HepG2 (cell line): ENCODE results near the gene NECTIN2. TPM values are rescaled to one million over a fixed set of nuclear protein-coding genes. Genes with fewer than 3 reads are reported as not detected.
A peak's percentile ranks its signal among the peaks of the same experiment; 100 is the strongest.

Source experiments
- ARID4A ChIP-seq: sonication (generic); formaldehyde crosslinking; IDR thresholded peaks from 2 replicates; pipeline ENCODE4 v1.5.0; 2020; ENCODE audit warnings: mild to moderate bottlenecking, missing genetic modification reagents, borderline replicate concordance
- BHLHE40 ChIP-seq: IDR thresholded peaks from 2 replicates; pipeline ENCODE4 v1.6.1; 2011; ENCODE audit warnings: low read length, improper control_type of control experiment
- CREB1 ChIP-seq, 2 experiments: fragments of 450-650 bp in 1 of 2; IDR thresholded peaks; 2 replicates each; pipeline ENCODE4 v1.6.1; 2016 to 2017; ENCODE audit warnings: control low read depth in 1 of 2, mild to moderate bottlenecking in 1 of 2, missing compliant biosample characterization in 1 of 2, missing genetic modification characterization in 1 of 2
- CTCF ChIP-seq: sonication (generic); formaldehyde crosslinking; IDR thresholded peaks from 2 replicates; pipeline ENCODE4 v1.5.0; 2020; ENCODE audit warnings: mild to moderate bottlenecking, missing genetic modification reagents, moderate library complexity
- ELF3 ChIP-seq: IDR thresholded peaks from 2 replicates; pipeline ENCODE4 v1.6.1; 2016; ENCODE audit warnings: missing genetic modification reagents, missing compliant biosample characterization
- ETV5 ChIP-seq: IDR thresholded peaks from 2 replicates; pipeline ENCODE4 v1.6.1; 2018; ENCODE audit warnings: missing biosample characterization, missing genetic modification reagents, inconsistent platforms, borderline replicate concordance
- HIVEP1 ChIP-seq: sonication (generic); formaldehyde crosslinking; IDR thresholded peaks from 2 replicates; pipeline ENCODE4 v1.4.0; 2020; ENCODE audit warnings: mild to moderate bottlenecking, missing genetic modification reagents
- HMG20A ChIP-seq: IDR thresholded peaks from 2 replicates; pipeline ENCODE4 v1.6.1; 2016; ENCODE audit warnings: borderline replicate concordance
- NCOR1 ChIP-seq: fragments of 200-600 bp; sonication (generic); IDR thresholded peaks from 2 replicates; pipeline ENCODE4 v1.7.0; 2017; ENCODE audit warnings: antibody characterized with exemption, low read length, borderline replicate concordance
- NFE2 ChIP-seq: sonication (generic); formaldehyde crosslinking; IDR thresholded peaks from 2 replicates; pipeline ENCODE4 v1.4.0; 2020; ENCODE audit warnings: missing genetic modification reagents
- PITX1 ChIP-seq: sonication (generic); formaldehyde crosslinking; IDR thresholded peaks from 2 replicates; pipeline ENCODE4 v1.5.1; 2020; ENCODE audit warnings: mild to moderate bottlenecking, missing genetic modification reagents
- SMAD9 ChIP-seq: sonication (generic); formaldehyde crosslinking; IDR thresholded peaks from 2 replicates; pipeline ENCODE4 v1.5.1; 2020; ENCODE audit warnings: mild to moderate bottlenecking, missing genetic modification reagents
- SRSF9 ChIP-seq: fragments of 200-400 bp; formaldehyde crosslinking; IDR thresholded peaks from 2 replicates; pipeline ENCODE4 v1.6.1; 2018; ENCODE audit warnings: borderline replicate concordance, mild to moderate bottlenecking, low read depth, low read length; ENCODE audit not compliant: insufficient read depth, poor library complexity, severe bottlenecking
- TBP ChIP-seq: sonication (generic); formaldehyde crosslinking; IDR thresholded peaks from 2 replicates; pipeline ENCODE4 v1.5.0; 2020; ENCODE audit warnings: missing genetic modification reagents
- TCF12 ChIP-seq, 2 experiments: fragments of 450-650 bp in 1 of 2; sonication (generic) in 1 of 2; formaldehyde crosslinking in 1 of 2; IDR thresholded peaks; 2 replicates each; pipeline versions ENCODE4 v1.6.1 to v1.8.0; 2017 to 2022; ENCODE audit warnings: antibody characterized with exemption in 1 of 2, mild to moderate bottlenecking in 1 of 2, missing genetic modification reagents in 1 of 2, moderate library complexity in 1 of 2
- ZNF143 ChIP-seq: sonication (generic); formaldehyde crosslinking; IDR thresholded peaks from 2 replicates; pipeline ENCODE4 v1.4.0; 2020; ENCODE audit warnings: missing genetic modification reagents
- ZNF205 ChIP-seq: IDR thresholded peaks from 2 replicates; pipeline ENCODE4 v1.6.1; 2018; ENCODE audit warnings: missing biosample characterization, missing genetic modification reagents
- ZNF256 ChIP-seq: sonication (generic); formaldehyde crosslinking; conservative IDR thresholded peaks from 2 replicates; pipeline ENCODE4 v1.4.0; 2020; ENCODE audit warnings: missing genetic modification reagents
- ZNF670 ChIP-seq: sonication (generic); formaldehyde crosslinking; IDR thresholded peaks from 2 replicates; pipeline ENCODE4 v1.8.0; 2022; ENCODE audit warnings: mild to moderate bottlenecking, missing genetic modification reagents, borderline replicate concordance
- ZNF710 ChIP-seq: sonication (generic); formaldehyde crosslinking; IDR thresholded peaks from 2 replicates; pipeline ENCODE4 v1.5.0; 2020; ENCODE audit warnings: mild to moderate bottlenecking, missing genetic modification reagents, borderline replicate concordance
- polyA plus RNA-seq, 8 experiments: library from polyadenylated mRNA; depleted of rRNA in 3 of 8; stranded (reverse) in 7 of 8; unstranded in 1 of 8; fragments of >200 nt; fragmentation: Illumina TruSeq in 4 of 8; extraction: Trizol in 4 of 8; gene quantifications; 2 replicates each; pipeline versions ENCODE4 v1.2.1 to v1.2.3, GENCODE V29; 2011 to 2016; ENCODE audit warnings: low read depth in 4 of 8, missing spikeins in 1 of 8, mixed read lengths in 1 of 8; ENCODE audit not compliant: insufficient read depth in 1 of 8
- total RNA-seq, 5 experiments: library from RNA; depleted of rRNA; stranded (reverse); fragments of >200 nt; fragmentation: Illumina TruSeq; extraction: Trizol; gene quantifications; 2 replicates each; pipeline ENCODE4 v1.2.3, GENCODE V29; 2016; ENCODE audit warnings: low read depth in 1 of 5

NECTIN2 gene
- total and polyA plus RNA-seq, 2 of the 13 experiments (the other 11 are each of a cell fraction or from before 2014, with no cell fraction given) = 75.4 to 114 TPM

DNA sequence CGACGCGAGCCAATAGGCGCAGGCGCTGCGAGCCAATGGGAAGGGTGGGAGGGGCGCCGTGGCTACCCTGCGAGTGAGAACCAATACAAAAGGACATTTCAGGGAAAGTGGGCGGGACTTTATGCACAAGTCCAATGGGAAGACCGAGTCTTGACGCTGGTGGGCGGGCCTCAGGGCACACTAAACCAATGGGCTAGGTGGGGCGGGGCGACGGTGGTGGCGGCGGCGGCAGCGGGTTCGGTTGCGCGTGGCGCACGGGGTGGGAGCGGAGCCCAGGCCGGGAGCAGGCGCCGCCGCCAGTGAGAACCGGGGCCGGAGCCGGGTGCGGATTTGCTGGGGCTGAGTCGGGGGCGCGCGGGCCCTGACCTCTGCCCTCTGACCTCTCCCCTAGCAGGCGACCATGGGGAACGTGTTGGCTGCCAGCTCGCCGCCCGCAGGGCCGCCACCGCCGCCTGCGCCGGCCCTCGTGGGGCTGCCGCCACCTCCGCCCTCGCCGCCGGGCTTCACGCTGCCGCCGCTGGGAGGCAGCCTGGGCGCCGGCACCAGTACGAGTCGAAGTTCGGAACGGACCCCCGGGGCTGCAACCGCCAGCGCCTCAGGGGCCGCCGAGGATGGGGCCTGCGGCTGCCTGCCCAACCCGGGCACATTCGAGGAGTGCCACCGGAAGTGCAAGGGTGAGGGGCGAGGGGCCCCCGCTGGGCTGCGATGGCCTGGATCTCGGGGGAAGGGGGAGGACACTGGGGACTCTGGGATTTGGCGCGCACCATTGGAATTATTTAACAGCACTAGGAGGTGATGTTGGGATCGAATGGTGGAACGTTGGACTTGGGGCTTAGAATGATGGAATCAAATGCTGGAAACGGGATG lies 45.2 kb downstream of the NECTIN2 start, which contains the start of gene TOMM40 (continued):
- TF ChIP-seq PITX1 (no peak), ZNF670 (CRISPR knock-in tag) (no peak), ZNF205 (no peak), ZNF710 (CRISPR knock-in tag) (no peak), BHLHE40 (no peak), ETV5 (CRISPR knock-in tag) (peak; percentile 62), ARID4A (peak; percentile 57; the same call in 1 of the 2 replicates), ELF3 (CRISPR knock-in tag) (no peak), ZNF143 (CRISPR knock-in tag) (no peak), NFE2 (CRISPR knock-in tag) (no peak), NCOR1 (no peak), SRSF9 (no peak), SMAD9 (CRISPR knock-in tag) (no peak), ZNF256 (CRISPR knock-in tag) (no peak), CREB1 (IDR thresholded peaks at IDR 0.05) (peak; percentile 83), CREB1 (CRISPR knock-in tag; IDR thresholded peaks at IDR 0.05) (no peak; the same call in 1 of the 2 replicates), HIVEP1 (CRISPR knock-in tag) (no peak), CTCF (CRISPR knock-in tag) (peak; percentile 24; the same call in 1 of the 2 replicates), TCF12 (IDR thresholded peaks at IDR 0.05) (no peak), TCF12 (CRISPR knock-in tag; IDR thresholded peaks at IDR 0.05) (no peak), TBP (CRISPR knock-in tag) (no peak), HMG20A (no peak)
